Mucosa of stomach (tissue), 1 donor: ENCODE data around the gene TMEM117.

Experiments used
- H3K27me3 ChIP-seq: one replicate; pipeline ENCODE4 v1.7.0; 2013; ENCODE audit warnings: mild to moderate bottlenecking, low read length; ENCODE audit not compliant: control insufficient read depth, insufficient read depth
- H3K36me3 ChIP-seq: one replicate; pipeline ENCODE4 v1.7.0; 2013; ENCODE audit warnings: low read length; ENCODE audit not compliant: control insufficient read depth, insufficient read depth
- H3K4me1 ChIP-seq: one replicate; pipeline ENCODE4 v1.7.0; 2013; ENCODE audit warnings: mild to moderate bottlenecking, low read length; ENCODE audit not compliant: control insufficient read depth, insufficient read depth
- H3K4me3 ChIP-seq: one replicate; pipeline ENCODE4 v1.7.0; 2013; ENCODE audit warnings: low read length
- H3K9ac ChIP-seq: one replicate; pipeline ENCODE4 v1.7.0; 2013; ENCODE audit warnings: mild to moderate bottlenecking, low read length, moderate library complexity
- H3K9me3 ChIP-seq: one replicate; pipeline ENCODE4 v1.7.0; 2013; ENCODE audit warnings: mild to moderate bottlenecking, low read length, moderate library complexity; ENCODE audit not compliant: control insufficient read depth
- donor health status: Pancreatic carcinoma.

TMEM117 gene

DNA sequence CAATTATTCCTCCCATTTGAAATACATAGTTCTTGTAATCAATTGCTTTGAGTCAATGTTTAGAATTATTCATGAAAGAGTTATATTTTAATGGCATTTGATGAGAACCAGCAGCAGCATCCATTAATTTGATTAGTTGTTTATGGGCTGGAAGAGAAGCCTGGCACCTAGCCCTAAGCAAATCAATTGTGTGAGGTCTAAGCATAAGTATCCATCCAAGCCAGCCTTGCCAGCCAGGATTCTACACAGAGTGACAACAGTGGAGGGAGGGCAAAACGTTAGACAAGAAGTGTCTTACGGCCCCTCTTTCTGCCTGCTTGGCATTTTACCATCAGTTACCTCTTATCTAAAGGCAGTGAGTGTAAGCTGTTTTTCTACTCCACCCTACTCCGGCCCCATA is 561.8 kb downstream of the TMEM117 start:
- Histone ChIP-seq H3K9ac (no peak overlapping the region), H3K9me3 (no peaks in the 10 kb centered on the region), H3K36me3 (no peaks in the 10 kb centered on the region), H3K4me1 (no peaks in the 10 kb centered on the region), H3K27me3 (no peaks in the 10 kb centered on the region), H3K4me3 (no peak overlapping the region)

DNA sequence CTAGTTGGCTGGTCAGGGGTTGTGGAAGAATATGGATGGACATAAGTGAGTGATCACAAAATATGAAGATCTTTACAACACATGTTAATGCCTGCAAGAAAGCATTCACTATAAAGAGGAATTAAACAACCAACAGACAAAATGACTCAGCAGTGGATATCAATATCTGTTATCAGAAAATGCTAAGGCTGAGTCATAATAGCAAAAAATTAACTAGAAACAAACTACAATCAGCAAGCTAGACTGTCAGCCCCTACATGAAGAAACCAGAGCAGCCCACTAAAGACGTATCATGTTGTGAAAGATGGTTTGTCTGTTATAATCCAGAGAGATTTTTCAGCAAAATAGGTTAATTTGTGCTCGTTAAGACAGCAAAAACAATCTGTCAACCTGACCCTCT is 567.3 kb downstream of the TMEM117 start:
- Histone ChIP-seq H3K9ac (no peak overlapping the region), H3K9me3 (no peaks in the 10 kb centered on the region), H3K4me3 (no peak overlapping the region), H3K27me3 (no peaks in the 10 kb centered on the region), H3K36me3 (no peaks in the 10 kb centered on the region), H3K4me1 (peaks cover 19% of the 10 kb centered on the region)

DNA sequence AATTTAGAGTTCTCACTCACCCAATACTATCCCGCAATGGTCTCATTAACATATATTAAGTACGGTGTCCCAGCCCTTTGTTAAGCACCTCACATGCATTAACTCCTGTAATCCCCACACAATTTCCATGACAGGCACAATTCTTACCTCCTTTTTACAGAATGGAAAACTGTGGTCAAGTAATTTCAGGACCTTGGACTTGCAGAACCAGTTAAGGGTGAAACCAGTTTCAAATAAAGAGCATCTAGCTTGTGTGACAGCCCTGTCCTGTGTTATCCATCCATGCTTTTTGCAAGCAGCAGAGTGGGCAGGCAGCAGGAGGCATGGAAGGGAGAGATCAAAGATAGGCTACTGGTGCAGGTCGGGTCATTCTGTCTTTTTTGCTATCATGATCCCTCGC is 569.4 kb downstream of the TMEM117 start:
- H3K9ac ChIP-seq: no peak overlapping the region
- no peak overlapping the region for H3K4me3 ChIP-seq
- no peaks in the 10 kb centered on the region for H3K27me3 ChIP-seq
- no peaks in the 10 kb centered on the region for H3K36me3 ChIP-seq
- H3K4me1 ChIP-seq: peaks cover 19% of the 10 kb centered on the region
- no peaks in the 10 kb centered on the region for H3K9me3 ChIP-seq

DNA sequence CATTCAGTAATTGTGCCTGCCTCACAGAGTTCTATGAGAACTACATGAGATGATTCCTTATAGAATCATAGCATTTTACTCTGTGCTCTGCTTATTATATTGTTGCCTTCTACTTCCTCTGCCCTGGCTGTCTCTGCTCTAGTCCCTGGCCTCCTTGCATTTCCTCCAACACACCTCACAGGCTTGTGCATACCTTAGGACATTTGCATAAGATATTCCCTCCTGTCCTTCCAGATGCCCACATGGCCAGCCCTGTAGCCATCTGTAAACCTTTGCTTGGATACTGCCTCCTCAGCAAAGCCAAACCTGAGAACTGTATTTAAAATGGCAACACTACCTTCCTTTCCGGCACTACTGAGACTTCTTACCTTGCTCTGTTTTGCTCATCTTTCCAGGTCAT is 586.7 kb downstream of the TMEM117 start:
- H3K4me1 ChIP-seq: no peaks in the 10 kb centered on the region
- H3K9me3 ChIP-seq: no peaks in the 10 kb centered on the region
- H3K36me3 ChIP-seq: no peaks in the 10 kb centered on the region
- H3K9ac ChIP-seq: no peak overlapping the region
- H3K4me3 ChIP-seq: no peak overlapping the region
- H3K27me3 ChIP-seq: no peaks in the 10 kb centered on the region

DNA sequence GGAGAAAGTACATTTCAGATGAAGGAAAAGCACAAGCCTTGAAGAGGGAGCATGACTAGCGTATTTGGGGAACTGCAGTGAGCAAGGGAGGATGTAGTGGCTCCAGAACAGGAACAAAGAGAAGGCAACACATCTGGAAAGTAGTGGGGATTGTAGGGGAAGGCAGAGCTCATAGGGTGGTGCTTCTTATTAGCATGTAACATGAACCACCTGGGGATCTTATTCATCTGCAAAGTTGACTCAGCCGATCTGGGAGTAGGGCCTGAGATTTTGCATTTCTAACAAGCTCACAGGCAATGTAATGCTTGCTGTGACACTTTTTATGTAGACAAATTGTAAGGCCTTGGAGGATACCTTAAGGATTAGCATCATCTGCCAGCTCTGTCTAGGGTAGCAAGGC is 592.9 kb downstream of the TMEM117 start:
- Histone ChIP-seq H3K36me3 (no peaks in the 10 kb centered on the region), H3K4me1 (no peaks in the 10 kb centered on the region), H3K27me3 (no peaks in the 10 kb centered on the region), H3K4me3 (no peak overlapping the region), H3K9ac (no peak overlapping the region), H3K9me3 (no peaks in the 10 kb centered on the region)

DNA sequence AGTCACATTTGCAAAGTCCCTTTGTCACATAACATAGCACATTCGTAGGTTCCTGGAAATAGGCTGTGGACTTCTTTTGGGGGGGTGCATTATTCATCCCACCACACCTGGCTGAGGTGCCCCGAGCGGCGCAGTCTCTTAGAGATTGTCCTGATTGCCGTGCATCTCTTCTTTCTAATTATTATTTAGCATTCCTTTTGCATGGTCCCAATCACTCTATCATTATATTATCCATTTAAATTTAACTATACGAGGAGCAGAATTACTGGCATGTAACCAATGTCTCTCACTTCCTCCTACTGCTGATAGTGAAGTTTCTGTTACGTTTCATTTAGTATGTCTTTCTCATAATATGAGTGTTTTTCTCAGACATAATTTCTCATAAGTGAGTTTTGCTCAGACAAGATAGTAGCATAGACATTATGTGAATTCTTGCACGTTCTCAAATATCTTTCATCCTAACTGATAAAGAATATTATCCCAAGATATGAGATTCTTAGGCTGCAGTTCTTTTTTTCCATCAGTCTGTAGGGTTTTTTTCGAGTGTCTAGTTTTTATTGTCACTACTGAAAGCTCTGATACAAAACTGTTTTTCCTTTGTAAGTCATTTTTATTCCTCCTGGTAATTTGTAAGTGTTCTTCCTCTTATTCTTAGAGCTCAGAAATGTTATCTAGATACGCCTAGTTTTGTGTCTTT is 595.9 kb downstream of the TMEM117 start:
- Histone ChIP-seq H3K36me3 (no peaks in the 10 kb centered on the region), H3K9me3 (no peaks in the 10 kb centered on the region), H3K4me1 (no peaks in the 10 kb centered on the region), H3K27me3 (no peaks in the 10 kb centered on the region), H3K9ac (no peak overlapping the region), H3K4me3 (no peak overlapping the region)

DNA sequence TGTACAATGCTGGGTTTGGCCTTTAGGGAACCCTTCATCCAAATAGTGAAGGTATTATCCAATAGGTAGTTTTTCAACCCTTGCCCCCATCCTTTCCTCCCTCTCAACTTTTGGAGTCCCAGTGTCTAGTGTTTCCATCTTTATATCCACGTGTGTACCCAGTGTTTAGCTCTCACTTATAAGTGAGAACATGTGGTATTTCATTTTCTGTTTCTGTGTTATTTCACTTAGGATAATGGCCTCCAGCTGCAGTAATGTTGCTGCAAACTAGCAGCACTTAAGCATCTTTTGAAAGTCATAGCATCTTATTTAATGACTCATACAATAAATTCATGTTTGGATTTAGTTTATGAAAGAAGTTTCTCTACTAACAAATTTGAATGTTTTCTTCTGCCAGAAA is 597.8 kb downstream of the TMEM117 start:
- H3K4me1 ChIP-seq: no peaks in the 10 kb centered on the region
- no peaks in the 10 kb centered on the region for H3K27me3 ChIP-seq
- H3K4me3 ChIP-seq: no peak overlapping the region
- H3K9ac ChIP-seq: no peak overlapping the region
- H3K9me3 ChIP-seq: no peaks in the 10 kb centered on the region
- H3K36me3 ChIP-seq: no peaks in the 10 kb centered on the region

DNA sequence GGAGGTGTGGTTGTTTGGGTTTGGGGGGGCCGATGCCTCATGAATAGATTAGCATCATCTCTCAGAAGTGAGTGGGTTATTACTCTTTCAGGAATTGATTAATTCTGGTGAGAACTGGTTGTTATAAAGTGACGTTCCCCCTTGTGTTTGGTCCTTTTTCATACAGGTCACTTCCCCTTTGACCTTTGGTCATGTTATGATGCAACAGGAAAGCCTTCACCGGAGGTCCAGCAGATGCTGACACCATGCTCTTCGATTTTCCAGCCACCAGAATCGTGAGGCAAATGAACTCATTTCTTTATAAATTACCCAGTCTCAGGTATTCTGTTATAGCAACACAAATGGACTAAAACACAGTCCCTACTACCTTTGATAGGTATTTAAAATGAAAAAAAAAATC is 600.9 kb downstream of the TMEM117 start:
- no peaks in the 10 kb centered on the region for H3K36me3 ChIP-seq
- H3K27me3 ChIP-seq: no peaks in the 10 kb centered on the region
- no peak overlapping the region for H3K9ac ChIP-seq
- H3K4me1 ChIP-seq: no peaks in the 10 kb centered on the region
- no peak overlapping the region for H3K4me3 ChIP-seq
- H3K9me3 ChIP-seq: no peaks in the 10 kb centered on the region
